ENCODE data around the gene IGSF11. TPM values are rescaled to one million over a fixed set of nuclear protein-coding genes. Genes with fewer than 3 reads are reported as not detected.
"Not testable (repeated sequence)": the region's sequence is repeated elsewhere in the genome, so short reads cannot be mapped to it uniquely, and the experiment has no call there.

The IGSF11 gene
- total RNA-seq, 2 experiments from 2014 or later = not detected

DNA sequence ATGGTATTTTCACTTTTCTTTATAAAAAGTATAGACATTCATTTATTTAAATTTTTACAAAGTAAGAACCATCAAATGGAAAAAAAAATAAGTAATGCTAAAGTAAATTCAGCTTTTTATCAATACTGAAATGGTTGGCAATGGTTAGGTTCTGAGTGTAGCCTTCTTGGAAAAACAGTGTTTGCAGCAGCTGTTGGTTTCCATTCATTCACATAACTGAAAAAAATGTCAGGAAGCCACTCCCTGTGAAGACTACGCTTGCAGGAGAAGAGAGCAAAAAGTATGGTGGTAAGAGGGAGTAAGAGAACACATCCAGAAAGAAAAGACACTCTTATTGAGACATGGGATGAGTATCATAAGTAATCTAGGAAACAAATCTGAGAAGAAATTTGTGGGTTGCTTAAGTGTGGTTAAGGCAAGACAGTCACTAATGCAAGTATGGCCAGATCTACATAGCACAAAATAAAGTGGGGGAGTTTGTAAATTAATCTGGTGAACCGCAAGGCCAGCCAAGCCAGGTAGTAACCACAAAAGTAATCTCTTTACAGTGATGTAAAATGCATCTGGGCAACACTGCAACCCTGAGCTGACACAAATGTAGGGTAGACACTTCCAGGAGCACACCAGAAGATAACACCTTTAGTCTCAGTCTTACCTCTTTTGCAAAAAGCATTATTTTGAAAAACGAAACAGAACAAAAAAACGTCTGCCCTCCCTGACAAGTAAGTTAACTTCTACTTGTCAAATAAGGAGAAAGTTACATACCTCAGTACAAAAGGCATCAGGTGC is 133.7 kb downstream of the IGSF11 start:
- POLR2A ChIA-PET = no interaction called here
- CTCF ChIA-PET = no interaction called here

DNA sequence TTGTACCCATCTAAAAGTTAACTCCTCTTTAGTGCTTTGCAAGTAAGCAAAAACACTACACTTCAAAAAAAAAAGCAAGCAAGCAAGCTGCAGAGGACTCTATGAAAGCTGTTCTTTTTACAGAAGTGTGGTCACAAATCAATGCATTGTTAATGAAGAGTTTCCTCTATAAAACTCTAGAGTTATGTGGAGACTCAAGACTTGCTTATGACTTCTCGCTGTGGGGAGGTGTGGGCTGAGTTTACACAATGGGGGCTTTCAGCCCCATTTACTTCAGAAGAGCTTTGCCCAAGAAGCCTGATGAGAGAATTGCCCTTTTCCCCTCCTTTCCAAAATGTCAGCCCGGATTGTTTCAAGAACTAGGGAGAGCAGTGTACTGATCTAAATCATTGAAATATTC is 144.4 kb downstream of the IGSF11 start:
- POLR2A ChIA-PET = no interaction called here

DNA sequence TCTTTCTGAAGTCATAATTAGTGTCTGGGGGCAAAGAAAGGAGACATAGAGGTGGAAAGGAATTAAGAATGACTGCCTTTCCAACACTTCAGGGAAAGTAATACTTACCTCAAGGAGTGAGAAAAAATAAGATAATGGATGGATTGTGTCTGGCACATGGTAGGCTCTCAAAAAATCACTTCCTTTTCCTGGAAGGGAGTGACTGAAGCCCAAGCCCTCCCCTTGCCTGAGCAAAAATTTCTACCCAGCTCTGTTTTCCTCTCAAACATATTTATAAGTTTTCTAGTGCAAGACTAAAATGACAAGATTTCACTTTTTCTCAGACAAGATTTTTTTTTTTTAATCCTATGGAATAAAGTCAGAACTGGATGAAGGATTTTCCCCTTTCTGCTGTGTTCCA is 145.0 kb downstream of the IGSF11 start:
- CTCF ChIA-PET = no interaction called here

More for the DNA sequence above, 144.4 kb downstream of the IGSF11 start:
- CTCF ChIA-PET = no interaction called here

DNA sequence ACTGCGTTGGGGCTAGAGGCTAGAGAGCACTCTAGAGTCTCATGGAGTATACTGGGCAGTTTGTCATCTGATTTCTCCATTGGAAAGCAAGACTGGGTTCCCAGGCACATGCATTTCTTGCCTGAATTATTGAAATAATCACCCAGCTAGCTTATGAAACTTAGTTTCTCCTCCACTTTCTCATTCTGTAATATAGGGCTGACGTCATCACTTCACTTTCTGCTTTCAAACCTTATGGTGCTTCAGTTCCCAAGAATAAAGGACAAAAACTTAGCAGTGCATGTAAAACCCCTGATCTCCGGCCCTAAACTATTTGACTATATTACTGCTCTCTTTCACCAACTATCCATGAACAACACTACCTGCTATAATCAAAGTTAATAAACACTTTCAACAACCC is 147.9 kb downstream of the IGSF11 start:
- CTCF ChIA-PET = no interaction called here
- POLR2A ChIA-PET = no interaction called here

More for the DNA sequence above, 145.0 kb downstream of the IGSF11 start:
- POLR2A ChIA-PET = no interaction called here

DNA sequence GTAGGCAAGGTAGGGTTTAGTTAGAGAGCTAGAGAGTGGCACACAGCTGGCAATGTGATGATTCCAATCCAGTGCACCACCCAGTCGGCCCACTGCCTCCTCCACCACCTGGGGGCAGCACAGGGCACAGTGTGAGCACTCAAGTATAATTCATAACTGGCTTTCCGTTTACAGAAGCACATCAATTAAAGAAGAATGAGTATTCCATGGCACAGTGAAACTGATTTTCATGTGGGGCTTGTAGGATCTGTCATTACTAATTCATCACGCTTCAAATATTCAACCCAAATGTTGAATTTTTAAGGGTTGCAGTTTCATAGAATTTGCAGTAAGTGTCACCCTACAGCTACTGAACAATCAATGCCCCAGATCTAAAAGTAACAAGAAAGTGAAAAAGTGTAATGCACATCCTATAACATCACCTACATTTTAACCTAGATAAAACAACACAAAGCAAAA is 149.9 kb downstream of the IGSF11 start:
- POLR2A ChIA-PET = no interaction called here

DNA sequence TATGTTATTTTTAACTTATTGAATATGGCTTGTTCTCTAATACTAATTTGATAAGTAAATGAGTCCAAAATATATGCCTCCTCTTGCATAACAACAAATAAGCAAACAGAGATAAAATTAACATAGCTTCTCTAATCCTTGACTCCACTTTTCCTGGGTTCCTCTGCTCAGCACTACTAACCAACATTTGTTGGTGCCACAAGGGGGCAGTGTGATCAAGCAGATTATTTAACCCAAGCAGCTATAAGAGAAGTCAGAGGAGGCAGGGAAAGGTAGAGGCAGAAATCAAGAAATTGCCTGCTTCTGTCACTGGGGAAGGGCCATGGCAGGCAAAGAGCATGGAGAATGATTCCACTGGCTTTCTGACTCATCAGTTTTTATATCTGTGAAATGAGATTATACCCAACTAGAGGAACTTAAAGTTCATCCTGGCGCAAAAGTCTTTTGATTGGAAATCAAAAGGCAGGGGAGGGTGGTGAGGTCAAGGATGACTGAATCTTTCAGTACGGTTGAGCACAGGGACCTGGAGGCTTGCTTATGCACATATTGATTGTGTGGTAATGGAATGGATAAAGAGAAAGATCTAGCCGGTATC is 152.2 kb downstream of the IGSF11 start:
- ChIA-PET CTCF (interaction anchor here (0.9 to 4.2 kb wide), 7 partner anchors 10 to 793 kb away, joined by 3 to 46 read pairs (median 4); partner anchors contain the start of gene IGSF11), POLR2A (no interaction called here)

More for the DNA sequence above, 149.9 kb downstream of the IGSF11 start:
- CTCF ChIA-PET = interaction anchor here (0.6 to 4.2 kb wide), 19 partner anchors 16 to 363 kb away, joined by 3 to 46 read pairs (median 4); partner anchors contain the start of gene IGSF11

DNA sequence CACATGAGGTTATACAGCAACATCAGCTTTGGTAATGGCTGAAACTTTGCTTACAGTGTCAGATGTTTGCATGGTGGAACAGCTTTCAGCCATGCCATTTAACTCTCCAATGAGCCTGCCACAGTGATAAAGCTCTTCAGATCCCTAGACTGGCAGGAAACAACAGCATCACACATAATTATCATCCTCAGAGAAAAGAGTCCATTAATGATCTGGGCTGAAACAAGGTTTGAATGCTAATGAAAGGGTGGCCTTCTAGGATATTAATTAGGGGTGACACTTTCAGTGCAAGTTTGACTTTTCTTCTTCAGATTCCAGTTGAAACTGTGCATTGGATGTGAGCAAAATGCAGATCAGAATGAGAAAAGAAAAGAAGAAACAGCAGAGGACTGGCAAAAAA is 166.6 kb downstream of the IGSF11 start:
- ChIA-PET CTCF (interaction anchor here (0.9 kb wide), 1 partner anchor 12 kb away, joined by 3 read pairs; no protein-coding TSS in a partner anchor), POLR2A (no interaction called here)

DNA sequence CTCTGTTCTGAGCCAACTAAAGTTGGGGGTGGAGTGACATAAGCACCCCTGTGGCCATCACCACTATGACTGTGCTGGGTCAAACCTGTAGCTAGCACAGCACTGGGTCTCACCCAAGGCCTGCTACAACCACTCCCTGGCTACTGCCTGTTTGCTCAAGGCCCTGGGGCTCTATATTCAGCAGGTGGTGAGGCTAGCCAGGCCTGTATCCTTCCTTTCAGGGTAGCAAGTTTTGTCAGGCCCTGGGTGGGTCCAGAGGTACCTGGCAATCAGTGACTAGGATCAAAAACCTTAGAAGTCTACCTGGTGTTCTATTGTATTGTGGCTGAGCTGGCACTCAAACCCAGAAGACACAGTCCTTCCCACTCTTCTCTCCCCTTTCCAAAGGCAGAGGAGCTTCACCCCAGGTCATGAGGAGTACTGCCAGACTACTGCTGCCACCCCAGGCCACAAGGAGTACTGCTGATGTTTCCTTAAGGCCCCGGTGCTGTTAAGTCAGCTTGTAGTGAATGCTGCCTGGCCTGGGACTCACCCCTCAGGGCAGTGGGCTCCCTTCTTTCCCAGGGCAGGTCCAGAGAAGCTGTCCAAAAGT is 170.8 kb downstream of the IGSF11 start:
- ChIA-PET POLR2A (no interaction called here), CTCF (no interaction called here)

DNA sequence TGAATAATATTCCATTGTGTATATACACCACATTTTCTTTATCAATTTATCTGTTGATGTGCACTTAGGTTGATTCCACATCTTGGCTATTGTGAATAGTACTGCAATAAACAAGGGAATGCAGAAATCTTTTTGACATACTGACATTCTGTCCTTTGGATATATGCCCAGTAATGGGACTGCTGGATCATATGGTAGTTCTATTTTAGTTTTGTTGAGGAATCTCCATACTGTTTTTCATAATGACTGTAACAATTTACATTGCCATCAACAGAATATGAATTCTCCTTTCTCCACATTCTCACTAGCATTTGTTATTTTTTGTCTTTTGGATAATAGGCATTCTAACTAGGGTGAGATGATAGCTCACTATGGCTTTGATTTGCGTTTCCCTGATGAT is 174.7 kb downstream of the IGSF11 start:
- ChIA-PET CTCF (no interaction called here), POLR2A (no interaction called here)

DNA sequence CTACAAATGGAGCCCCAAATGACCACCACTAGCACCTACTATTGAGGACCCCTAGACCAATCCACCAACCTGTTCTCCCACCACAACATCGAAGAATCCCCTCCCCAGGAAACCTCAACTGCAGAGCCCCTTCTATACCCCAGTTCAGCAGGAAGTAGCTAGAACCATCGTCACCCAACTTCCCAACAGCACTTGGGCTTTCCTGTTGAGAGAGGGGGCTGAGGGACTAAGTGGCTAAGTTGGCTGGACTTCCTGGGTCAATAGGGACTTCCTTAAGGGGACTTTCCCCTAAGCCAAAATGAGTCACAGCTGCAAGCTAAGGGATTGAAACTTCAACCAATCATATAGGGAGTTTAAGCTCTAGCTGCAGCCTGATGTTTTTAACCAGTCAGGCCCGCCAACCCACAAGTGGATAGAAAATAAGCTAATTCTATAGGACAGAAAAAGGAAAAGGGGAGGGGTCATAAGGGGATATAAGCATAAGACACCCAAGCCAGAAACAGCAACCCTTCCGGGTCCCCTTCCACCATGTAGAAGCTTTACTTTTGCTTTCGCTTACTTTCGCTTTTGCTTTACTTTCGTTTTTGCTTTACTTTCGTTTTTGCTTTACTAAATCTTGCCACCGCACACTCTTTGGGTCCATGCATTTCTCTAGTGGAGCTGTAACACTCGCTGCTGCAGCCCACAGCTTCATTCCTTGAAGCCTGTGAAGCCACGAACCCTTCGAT is 183.0 kb downstream of the IGSF11 start:
- POLR2A ChIA-PET, CTCF ChIA-PET: not testable (repeated sequence)

DNA sequence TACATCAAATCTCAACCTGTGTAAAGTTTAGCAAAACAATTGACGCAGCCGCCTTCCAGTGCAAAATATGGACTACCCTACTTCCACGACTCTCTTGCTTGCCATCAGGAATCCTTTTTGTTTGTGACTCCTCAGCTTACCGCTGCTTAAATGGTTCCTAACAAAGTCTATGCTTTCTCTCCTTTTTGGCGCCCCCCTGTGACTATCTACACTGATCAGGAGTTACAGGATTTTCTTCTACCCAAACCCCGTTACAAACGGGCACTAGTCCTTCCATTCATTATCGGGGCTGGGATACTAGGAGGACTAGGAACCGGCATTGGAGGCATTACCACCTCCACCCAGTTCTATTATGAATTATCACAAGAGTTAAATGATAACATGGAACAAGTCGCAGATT is 184.0 kb downstream of the IGSF11 start:
- POLR2A ChIA-PET = no interaction called here
- CTCF ChIA-PET = no interaction called here

Other genes with a start within 250 kb of the IGSF11 start
- not detected for gene TEX55, start 111.3 kb upstream of the IGSF11 start, total RNA-seq
- not detected for gene UPK1B, start 138.8 kb upstream of the IGSF11 start, total RNA-seq
- gene B4GALT4, start 206.0 kb upstream of the IGSF11 start, total RNA-seq = 10 to 100 TPM; 15.9 to 19.2 TPM

Data from activated CD8-positive, alpha-beta memory T cell treated with anti-CD3 and anti-CD28 coated beads for 36 hours (primary cell).